K562 (cell line): ENCODE results near the gene NRSN2. TPM values are rescaled to one million over a fixed set of nuclear protein-coding genes. Genes with fewer than 3 reads are reported as not detected.

Experiments used
- CLOCK ChIP-seq: fragments of 250-450 bp; sonication (Bioruptor Pico); IDR thresholded peaks from 2 replicates; pipeline ENCODE4 v1.4.0; 2020; ENCODE audit warnings: mild to moderate bottlenecking, moderate library complexity, borderline replicate concordance
- CUX1 ChIP-seq: fragments of 200-800 bp; sonication (Bioruptor generic); IDR thresholded peaks from 2 replicates; pipeline ENCODE4 v1.6.1; 2016; ENCODE audit warnings: missing genetic modification characterization, missing compliant biosample characterization
- DPF2 ChIP-seq: fragments of 450-650 bp; IDR thresholded peaks from 2 replicates; pipeline ENCODE4 v1.6.1; 2016
- HSF4 ChIP-seq: fragments of 250-450 bp; sonication (Bioruptor Pico); IDR thresholded peaks from 2 replicates; pipeline ENCODE4 v2.1.2; 2022; ENCODE audit warnings: mild to moderate bottlenecking, moderate library complexity, borderline replicate concordance
- POLR2B ChIP-seq: fragments of 450-650 bp; IDR thresholded peaks from 2 replicates; pipeline ENCODE4 v1.6.1; 2018; ENCODE audit warnings: low read depth; ENCODE audit not compliant: partially characterized antibody
- SNAPC5 ChIP-seq: fragments of 250-450 bp; sonication (Bioruptor Pico); IDR thresholded peaks from 2 replicates; pipeline ENCODE4 v1.8.0; 2021; ENCODE audit warnings: moderate library complexity, mild to moderate bottlenecking, inconsistent platforms
- SNRNP70 ChIP-seq: fragments of 200-400 bp; formaldehyde crosslinking; optimal IDR thresholded peaks from 2 replicates; pipeline ENCODE3; 2017; ENCODE audit warnings: low read depth, low read length
- SPI1 ChIP-seq: IDR thresholded peaks from 2 replicates; pipeline ENCODE4 v1.6.1; 2011; ENCODE audit warnings: low read depth, low read length, control low read depth, borderline replicate concordance
- SREBF1 ChIP-seq: fragments of 150-350 bp; IDR thresholded peaks from 2 replicates; pipeline ENCODE4 v1.6.1; 2014; ENCODE audit warnings: antibody characterized with exemption, low read depth, low read length, borderline replicate concordance
- THRA ChIP-seq: fragments of 450-650 bp; IDR thresholded peaks from 2 replicates; pipeline ENCODE4 v1.6.1; 2017; ENCODE audit warnings: mild to moderate bottlenecking, moderate library complexity
- ZNF699 ChIP-seq: fragments of 250-450 bp; sonication (Bioruptor Pico); IDR thresholded peaks from 2 replicates; pipeline ENCODE4 v1.8.0; 2021; ENCODE audit warnings: mild to moderate bottlenecking, moderate library complexity; ENCODE audit not compliant: insufficient replicate concordance
- polyA plus RNA-seq, 8 experiments: library from polyadenylated mRNA; depleted of rRNA in 4 of 8; stranded (reverse) in 5 of 8; unstranded in 3 of 8; fragments of >200 nt; fragmentation: Nextera tagmentation in 2 of 8; fragmentation: Illumina TruSeq in 1 of 8; extraction: Ambion mirVana in 2 of 8; extraction: Trizol in 1 of 8; gene quantifications; 2 replicates each; pipeline versions ENCODE4 v1.2.1 to v1.2.3, GENCODE V29; 2011 to 2014; ENCODE audit warnings: inconsistent platforms in 1 of 8, missing spikeins in 1 of 8
- total RNA-seq, 7 experiments: library from RNA; depleted of rRNA in 6 of 7; stranded (reverse); fragments of >200 nt in 6 of 7; fragmentation: Illumina TruSeq in 2 of 7; extraction: Trizol in 2 of 7; gene quantifications; 2 replicates each; pipeline versions ENCODE4 v1.2.1 to v1.2.3, GENCODE V29; 2011 to 2021; ENCODE audit warnings: low replicate concordance in 1 of 7
- TF ChIP-seq, protein P1 (sequence below): IDR thresholded peaks from 2 replicates; pipeline ENCODE4 v1.6.1; 2016; ENCODE audit warnings: missing genetic modification characterization, missing compliant biosample characterization

NRSN2 gene
- total and polyA plus RNA-seq, 9 of the 15 experiments (the other 6 are each of a cell fraction or from before 2014, with no cell fraction given): 7.5 to 29.7 (median 11.1) TPM

- TF ChIP-seq SNAPC5 (CRISPR knock-in tag) (no peak), SNRNP70 (no peak), DPF2 (no peak), POLR2B (peak; percentile 88), CUX1 (CRISPR knock-in tag) (no peak), SPI1 (no peak), HSF4 (CRISPR knock-in tag) (no peak), SREBF1 (no peak), THRA (no peak), CLOCK (CRISPR knock-in tag) (no peak), ZNF699 (CRISPR knock-in tag) (no peak)
- TF ChIP-seq, protein P1, sequence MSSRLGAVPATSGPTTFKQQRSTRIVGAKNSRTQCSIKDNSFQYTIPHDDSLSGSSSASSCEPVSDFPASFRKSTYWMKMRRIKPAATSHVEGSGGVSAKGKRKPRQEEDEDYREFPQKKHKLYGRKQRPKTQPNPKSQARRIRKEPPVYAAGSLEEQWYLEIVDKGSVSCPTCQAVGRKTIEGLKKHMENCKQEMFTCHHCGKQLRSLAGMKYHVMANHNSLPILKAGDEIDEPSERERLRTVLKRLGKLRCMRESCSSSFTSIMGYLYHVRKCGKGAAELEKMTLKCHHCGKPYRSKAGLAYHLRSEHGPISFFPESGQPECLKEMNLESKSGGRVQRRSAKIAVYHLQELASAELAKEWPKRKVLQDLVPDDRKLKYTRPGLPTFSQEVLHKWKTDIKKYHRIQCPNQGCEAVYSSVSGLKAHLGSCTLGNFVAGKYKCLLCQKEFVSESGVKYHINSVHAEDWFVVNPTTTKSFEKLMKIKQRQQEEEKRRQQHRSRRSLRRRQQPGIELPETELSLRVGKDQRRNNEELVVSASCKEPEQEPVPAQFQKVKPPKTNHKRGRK (tag): no peak
Observed at GRCh38 chr20:381581-382290, 34.8 kb downstream of the NRSN2 start (continued).
